Spleen (tissue), 7 donors: ENCODE data around the gene PTGES.

ENCODE experiments used
- CTCF ChIP-seq, 11 experiments: fragments of 200-600 bp in 7 of 11; fragments of 450-650 bp in 4 of 11; sonication (generic) in 4 of 11; IDR thresholded peaks in 8 of 11; conservative IDR thresholded peaks in 3 of 11; 1 replicate in 7 of 11; 2 replicates in 4 of 11; pipeline versions ENCODE4 v1.4.0 to v1.8.0; 2016 to 2021; ENCODE audit warnings: antibody characterized with exemption in 11 of 11, inconsistent platforms in 4 of 11, mild to moderate bottlenecking in 1 of 11
- POLR2A ChIP-seq, 3 donors: fragments of 450-650 bp; IDR thresholded peaks; one replicate each; pipeline ENCODE4 v1.5.1; 2017; ENCODE audit warnings: antibody characterized with exemption in 3 of 3, mild to moderate bottlenecking in 1 of 3
- donor health status: DM: no; HTN: no; CAD: no; lungs with moderate emphysema.
- donor health status: DM: no; HTN: no; CAD: no.
- donor health status: DM: no; HTN: no; CAD: no.

GRCh38 chr9:129732100-129732499, 20.7 kb downstream of the PTGES start:
- no peak for TF ChIP-seq POLR2A (IDR thresholded peaks at IDR 0.05)
- no peak for TF ChIP-seq CTCF (IDR thresholded peaks at IDR 0.05 in 8 of 11, conservative IDR thresholded peaks at IDR 0.05 in 3 of 11)
